GM21447 (cell line): ENCODE measurements around the gene TANC1.

ENCODE experiments used
- ATAC-seq: cut with Tn5 transposase; IDR thresholded peaks from one replicate; pipeline ENCODE4 v1.9.1; 2021; ENCODE audit not compliant: unreplicated experiment

The TANC1 gene

GRCh38 chr2:159246325-159246988 lies 278.0 kb downstream of the TANC1 start:
- ATAC-seq, result no peak

- ATAC-seq, result peak; percentile 71
Observed at GRCh38 chr2:159249990-159250715, 281.7 kb downstream of the TANC1 start.

DNA sequence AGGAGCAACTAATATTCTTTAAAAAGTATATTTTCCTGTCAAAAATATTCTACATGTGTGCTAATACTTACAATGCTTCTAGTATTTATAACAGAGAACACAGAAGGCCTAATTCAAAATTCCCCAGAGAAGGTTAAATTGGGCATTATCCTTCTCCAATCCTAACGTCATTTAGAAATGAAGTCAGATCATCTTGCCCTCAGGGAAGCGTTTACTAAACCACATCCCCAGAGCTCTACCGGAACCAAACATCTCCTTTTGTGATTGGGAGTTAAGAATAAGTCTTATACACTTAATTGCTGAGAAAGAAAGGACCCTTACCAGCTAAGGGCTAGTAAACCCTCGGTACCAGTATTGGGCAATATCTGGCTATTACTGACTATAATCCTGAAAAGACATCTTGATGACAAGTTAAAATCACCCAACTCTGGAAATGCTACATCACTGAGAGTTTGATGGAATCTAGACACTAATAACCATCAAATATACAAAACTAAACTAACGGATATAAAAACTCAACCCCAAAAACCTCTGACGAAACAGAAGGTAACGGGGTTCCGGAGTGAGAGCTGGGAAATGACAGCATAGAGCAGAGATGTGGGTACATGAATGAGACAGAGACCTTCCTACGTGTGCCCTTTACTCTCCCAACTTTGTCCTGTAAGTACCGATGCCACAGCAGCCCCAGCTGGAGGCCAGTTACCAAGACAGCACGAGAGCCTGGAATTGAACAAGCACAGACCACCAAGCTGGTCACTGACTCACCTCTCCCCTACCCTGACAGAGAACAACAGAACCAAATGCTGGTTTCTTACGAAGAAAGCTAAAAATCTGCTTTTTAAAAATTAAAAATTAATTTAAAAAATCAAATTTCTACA lies 283.1 kb downstream of the TANC1 start:
- ATAC-seq, result no peak

DNA sequence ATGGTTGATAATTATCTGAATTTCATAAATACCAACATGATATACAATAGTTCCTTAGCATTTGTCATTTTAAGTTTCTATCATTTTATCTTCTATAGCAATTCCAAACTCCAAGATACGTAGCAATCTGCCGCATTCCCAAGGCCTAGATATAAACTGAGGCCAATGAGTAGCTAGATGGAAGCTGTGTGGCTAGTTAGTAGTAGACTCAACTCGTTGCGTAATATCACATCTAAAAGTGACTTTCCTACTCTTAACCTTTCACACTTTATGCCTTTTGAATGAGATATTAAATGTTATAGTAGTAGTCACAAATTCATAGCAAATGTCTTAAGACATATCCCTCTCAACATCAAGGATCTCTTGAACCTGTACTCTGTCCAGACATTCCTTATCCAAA lies 284.5 kb downstream of the TANC1 start:
- ATAC-seq, result no peak

- no peak for ATAC-seq
Observed at GRCh38 chr2:159256159-159256558, 287.7 kb downstream of the TANC1 start.

GRCh38 chr2:159262226-159262625 lies 293.8 kb downstream of the TANC1 start:
- ATAC-seq, result no peak

DNA sequence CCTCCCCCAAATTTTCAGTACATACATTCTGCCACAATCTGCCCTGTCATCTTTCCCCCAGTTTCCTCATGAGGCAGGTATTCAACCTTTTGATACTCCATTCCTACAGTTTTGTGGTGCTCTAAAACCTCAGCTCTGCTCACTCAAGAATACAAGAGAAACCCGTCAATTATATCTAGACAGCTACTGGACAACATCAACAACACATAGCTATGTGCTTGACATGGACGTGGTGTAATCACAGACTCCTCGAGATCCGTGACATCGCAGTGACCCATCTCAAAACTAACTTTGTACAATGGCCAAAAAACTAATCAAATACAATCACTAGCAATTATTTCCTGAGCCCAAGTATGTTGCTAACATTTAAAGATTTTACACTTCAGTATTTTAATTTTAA lies 294.5 kb downstream of the TANC1 start:
- no peak for ATAC-seq

GRCh38 chr2:159265171-159265576 lies 296.7 kb downstream of the TANC1 start:
- no peak for ATAC-seq

- ATAC-seq, result no peak
Observed at GRCh38 chr2:159266554-159266953, 298.1 kb downstream of the TANC1 start.

DNA sequence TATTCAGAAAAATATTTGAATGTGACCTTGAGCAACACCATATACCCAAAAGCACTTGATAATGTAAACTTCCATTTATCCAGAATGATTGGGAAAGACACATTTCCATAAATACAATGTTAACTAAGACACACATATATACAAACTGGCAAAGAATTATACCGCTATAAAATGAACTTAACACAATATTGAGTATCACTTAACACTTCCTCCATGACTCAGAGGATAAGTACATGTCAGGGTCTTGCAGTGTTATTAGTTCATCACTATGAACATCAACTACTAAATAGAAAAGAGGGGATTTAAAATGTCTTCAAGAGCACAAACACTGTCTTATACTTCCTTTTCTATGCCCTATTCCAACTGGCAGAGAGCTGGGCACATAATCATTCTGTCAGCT lies 299.5 kb downstream of the TANC1 start:
- ATAC-seq, result no peak

DNA sequence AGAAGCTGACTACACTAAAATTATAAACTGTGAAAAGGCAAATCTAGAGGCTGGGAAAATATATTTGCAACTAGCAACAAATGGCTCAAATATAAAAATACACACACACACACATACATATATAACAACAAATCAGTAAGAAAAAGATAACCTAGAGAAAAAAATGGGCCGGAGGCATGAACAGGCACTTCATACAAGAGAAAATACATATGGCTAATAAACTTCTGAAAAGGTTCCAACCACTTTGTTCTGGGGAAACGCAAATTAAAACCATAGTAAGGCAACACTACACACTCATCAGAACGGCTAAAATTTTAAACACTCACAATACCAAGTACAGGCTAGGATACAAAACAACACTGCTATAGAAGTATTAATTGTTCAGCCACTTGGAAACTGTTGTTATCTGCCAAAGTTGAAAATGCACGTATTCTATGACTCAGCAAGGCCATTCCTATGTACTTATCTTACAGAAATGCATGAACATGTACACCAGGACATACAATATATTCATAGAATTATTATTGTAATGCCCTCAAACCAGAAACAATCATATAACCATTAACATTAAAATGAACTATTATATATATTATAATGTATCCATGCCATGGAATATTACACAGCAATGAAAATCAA lies 302.4 kb downstream of the TANC1 start:
- no peak for ATAC-seq

- no peak for ATAC-seq
Observed at GRCh38 chr2:159272156-159272555, 303.7 kb downstream of the TANC1 start.

GRCh38 chr2:159275111-159275510 lies 306.7 kb downstream of the TANC1 start:
- ATAC-seq, result no peak

DNA sequence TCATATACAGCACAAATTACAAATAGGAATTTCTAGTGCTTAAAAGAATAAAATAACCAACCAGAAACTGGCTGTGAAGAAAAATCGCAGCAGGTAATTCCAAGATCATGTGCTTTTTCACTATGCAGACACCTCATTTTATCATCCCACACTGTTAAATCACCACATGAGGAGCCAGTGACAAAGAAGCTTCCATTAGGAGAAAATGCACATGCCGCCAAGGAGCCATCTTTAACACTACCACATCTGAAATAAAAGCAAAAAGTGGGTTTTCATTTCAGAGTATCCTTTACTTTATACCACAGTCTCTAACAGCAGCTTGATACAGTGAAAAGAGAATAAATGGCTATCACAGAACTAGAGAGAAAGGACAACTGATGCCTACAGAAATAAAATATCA lies 311.3 kb downstream of the TANC1 start:
- ATAC-seq, result no peak

DNA sequence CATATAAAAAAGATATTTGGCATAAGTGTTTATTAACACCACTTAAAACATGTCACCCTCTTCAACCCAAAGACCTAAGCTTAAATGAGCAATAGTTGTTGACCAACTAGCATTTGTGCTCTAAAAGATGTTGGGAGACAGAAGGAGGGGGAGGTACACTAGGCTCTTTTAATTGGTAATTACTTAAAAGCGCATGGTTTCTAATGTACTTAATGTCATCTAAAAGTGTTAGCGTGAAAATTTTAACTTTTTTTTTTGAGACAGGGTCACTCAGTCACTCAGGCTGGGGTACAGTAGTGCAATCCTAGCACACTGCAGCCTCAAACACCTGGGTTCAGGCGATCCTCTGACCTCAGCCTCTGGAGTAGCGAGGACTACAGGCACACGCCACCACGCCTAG lies 312.6 kb downstream of the TANC1 start:
- no peak for ATAC-seq
